ENCODE results near the gene PCBD1. TPM values are rescaled to one million over a fixed set of nuclear protein-coding genes. Genes with fewer than 3 reads are reported as not detected.

The PCBD1 gene
- total and polyA plus RNA-seq, 2 donors (not counting 1 experiment from before 2014, with no cell fraction given) = 6.7 to 14.1 TPM

DNA sequence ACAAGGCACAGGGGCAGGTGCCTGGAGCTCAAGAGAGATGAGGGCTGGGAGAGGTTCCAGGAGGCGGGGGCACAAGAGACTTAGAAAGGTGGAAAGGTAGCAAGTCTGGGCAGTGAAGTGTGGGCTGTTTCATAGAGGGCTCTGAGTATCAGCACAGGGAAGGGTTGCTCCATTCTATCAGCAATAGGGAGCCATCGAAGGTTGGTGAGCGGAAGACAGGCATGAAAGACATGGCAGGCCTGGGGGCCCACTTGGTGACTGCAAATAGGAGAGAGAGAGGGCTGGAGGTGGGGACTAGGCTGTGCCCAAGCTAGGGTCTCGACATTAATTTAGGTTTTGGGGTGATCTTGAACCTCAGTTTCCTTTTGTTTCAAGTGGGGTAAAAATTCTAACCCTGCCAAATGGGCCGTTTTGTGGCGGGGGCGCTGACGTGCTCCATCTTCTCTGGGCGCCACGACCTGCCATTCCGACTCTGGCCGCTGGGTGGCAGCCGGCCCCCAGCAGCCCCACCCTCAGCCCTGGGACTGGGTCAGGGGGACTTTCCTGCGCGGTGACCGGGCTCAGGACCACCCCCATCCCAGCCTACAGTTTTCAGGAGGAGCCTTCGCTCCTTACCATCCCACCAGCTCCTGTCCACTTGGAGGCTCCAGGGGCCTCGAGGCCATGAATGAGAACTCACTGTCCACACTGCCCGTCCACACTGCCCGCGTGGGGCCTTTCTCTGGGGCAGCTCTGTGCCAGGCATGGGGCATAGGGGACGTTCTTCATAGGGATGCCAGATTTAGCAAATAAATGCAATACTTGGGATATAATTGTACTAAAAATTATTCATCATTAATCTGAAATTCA lies 37.2 kb upstream of the PCBD1 start:
- H3K4me3 Mint-ChIP-seq = no peak overlapping the region
- CTCF ChIA-PET = interaction anchor here (0.5 to 2.4 kb wide), 5 partner anchors 24 to 561 kb away, joined by 3 to 11 read pairs (median 3); no protein-coding TSS in a partner anchor

More for the DNA sequence above, 37.2 kb upstream of the PCBD1 start:
- Histone ChIP-seq H3K36me3 (replicated peaks in 1 of 2; ENCODE audit: control extremely low read depth in 1 of 2, control insufficient read depth in 1 of 2, extremely low read depth in 1 of 2, insufficient read depth in 2 of 2, low read length in 1 of 2) (no peaks in the 10 kb centered on the region), H3K4me2 (replicated peaks; ENCODE audit: low read depth, low read length, poor library complexity, severe bottlenecking) (peak overlapping the region; percentile 20), H3K4me1 (ENCODE audit: control insufficient read depth in 2 of 2, insufficient read depth in 2 of 2, low read length in 2 of 2) (no peaks in the 10 kb centered on the region), H3K9ac (ENCODE audit: low read length) (no peak overlapping the region), H3K27me3 (replicated peaks in 1 of 4; ENCODE audit: control extremely low read depth in 1 of 4, control insufficient read depth in 3 of 4, insufficient read depth in 4 of 4, low read length in 3 of 4) (peaks cover 0 to 3% (median 0%) of the 10 kb centered on the region in 4 experiments), H3K27ac (ENCODE audit: low read length in 2 of 2) (no peak overlapping the region), H3K4me3 (ENCODE audit: control extremely low read depth in 1 of 5, extremely low read depth in 1 of 5, insufficient read depth in 1 of 5, low read depth in 2 of 5, low read length in 4 of 5) (no peak overlapping the region), H4K20me1 (ENCODE audit: control insufficient read depth, insufficient read depth, low read length, poor library complexity, severe bottlenecking) (no peaks in the 10 kb centered on the region), H2AFZ (ENCODE audit: insufficient read depth, low read depth, low read length, poor library complexity, severe bottlenecking) (peak overlapping the region; percentile 47), H3K79me2 (ENCODE audit: control insufficient read depth, insufficient read depth, low read length) (no peaks in the 10 kb centered on the region), H3K9me3 (ENCODE audit: control extremely low read depth in 1 of 3, control insufficient read depth in 2 of 3, insufficient read depth in 1 of 3, low read length in 2 of 3) (no peaks in the 10 kb centered on the region)
- TF ChIP-seq EZH2 (IDR thresholded peaks at IDR 0.05; ENCODE audit: borderline replicate concordance, insufficient read depth, low read depth, low read length, poor library complexity, severe bottlenecking) = no peak
- TF ChIP-seq, protein P1, sequence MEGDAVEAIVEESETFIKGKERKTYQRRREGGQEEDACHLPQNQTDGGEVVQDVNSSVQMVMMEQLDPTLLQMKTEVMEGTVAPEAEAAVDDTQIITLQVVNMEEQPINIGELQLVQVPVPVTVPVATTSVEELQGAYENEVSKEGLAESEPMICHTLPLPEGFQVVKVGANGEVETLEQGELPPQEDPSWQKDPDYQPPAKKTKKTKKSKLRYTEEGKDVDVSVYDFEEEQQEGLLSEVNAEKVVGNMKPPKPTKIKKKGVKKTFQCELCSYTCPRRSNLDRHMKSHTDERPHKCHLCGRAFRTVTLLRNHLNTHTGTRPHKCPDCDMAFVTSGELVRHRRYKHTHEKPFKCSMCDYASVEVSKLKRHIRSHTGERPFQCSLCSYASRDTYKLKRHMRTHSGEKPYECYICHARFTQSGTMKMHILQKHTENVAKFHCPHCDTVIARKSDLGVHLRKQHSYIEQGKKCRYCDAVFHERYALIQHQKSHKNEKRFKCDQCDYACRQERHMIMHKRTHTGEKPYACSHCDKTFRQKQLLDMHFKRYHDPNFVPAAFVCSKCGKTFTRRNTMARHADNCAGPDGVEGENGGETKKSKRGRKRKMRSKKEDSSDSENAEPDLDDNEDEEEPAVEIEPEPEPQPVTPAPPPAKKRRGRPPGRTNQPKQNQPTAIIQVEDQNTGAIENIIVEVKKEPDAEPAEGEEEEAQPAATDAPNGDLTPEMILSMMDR (IDR thresholded peaks at IDR 0.05) = peak; percentile 88
- Mint-ChIP-seq H3K4me1 (peaks cover 6% of the 10 kb centered on the region), H3K27me3 (peaks cover 26% of the 10 kb centered on the region), H3K9me3 (ENCODE audit: insufficient read depth) (no peaks in the 10 kb centered on the region), H3K27ac (no peak overlapping the region)
- DNase-seq = peak; percentile 58
- intact Hi-C loops (cut with micrococcal nuclease) = loop anchor here (2.0 kb wide), 1 partner anchor 359 kb away; no protein-coding TSS in a partner anchor
- 21% methylated on average over 17 of the region's 22 CpGs for WGBS (ENCODE audit: insufficient coverage)
- ATAC-seq (ENCODE audit: low read depth) = peak; percentile 60
- POLR2A ChIA-PET = no interaction called here
